Caco-2 (cell line): ENCODE measurements around the gene SLC28A1. TPM values are rescaled to one million over a fixed set of nuclear protein-coding genes. Genes with fewer than 3 reads are reported as not detected.
"Not testable (repeated sequence)": the region's sequence is repeated elsewhere in the genome, so short reads cannot be mapped to it uniquely, and the experiment has no call there.

Experiments used
- BruUV-seq: library from RNA; stranded (reverse); fragments of 400-500 nt; replicated peaks from 2 replicates; lab custom pipeline; 2021; lab: Mats Ljungman, UMichigan
- CTCF ChIA-PET: fragments of 300-600 bp; sonication (Branson Sonifier 250); formaldehyde crosslinking; loops from one replicate; lab custom pipeline; 2022; ENCODE audit warnings: antibody characterized with exemption; lab: Charles Lee
- POLR2A ChIA-PET: fragments of 300-600 bp; sonication (Branson Sonifier 250); formaldehyde crosslinking; loops from one replicate; lab custom pipeline; 2022; ENCODE audit warnings: antibody characterized with exemption; lab: Charles Lee
- DNase-seq, 2 experiments: peaks; one replicate each; pipeline versions ENCODE4 v3.0.0 to v3.0.0-alpha.2; 2020 to 2022
- H3K27me3 ChIP-seq: replicated peaks from 2 replicates; pipeline ENCODE4 v1.6.0; 2011; ENCODE audit warnings: low read length; ENCODE audit not compliant: control insufficient read depth, insufficient read depth
- H3K36me3 ChIP-seq: 2 replicates; pipeline ENCODE4 v1.5.1; 2011; ENCODE audit warnings: low read length; ENCODE audit not compliant: control insufficient read depth, insufficient read depth
- H3K4me1 ChIP-seq: fragments of 250-450 bp; sonication (Bioruptor Pico); 2 replicates; pipeline ENCODE4 v1.5.1; 2020; ENCODE audit warnings: mild to moderate bottlenecking
- H3K4me3 ChIP-seq: 2 replicates; pipeline ENCODE4 v1.5.1; 2011; ENCODE audit warnings: low read depth, mild to moderate bottlenecking, control low read depth, low read length
- H3K9me3 ChIP-seq: fragments of 250-450 bp; sonication (Bioruptor Pico); 2 replicates; pipeline ENCODE4 v1.5.1; 2020; ENCODE audit warnings: mild to moderate bottlenecking, moderate library complexity
- H3K27ac Mint-ChIP-seq: one replicate; pipeline ENCODE4 v1.8.0; 2022; ENCODE audit warnings: mixed read lengths; ENCODE audit not compliant: unreplicated experiment
- H3K27me3 Mint-ChIP-seq: one replicate; pipeline ENCODE4 v1.8.0; 2022; ENCODE audit warnings: mixed read lengths; ENCODE audit not compliant: insufficient read depth, unreplicated experiment
- H3K36me3 Mint-ChIP-seq: one replicate; pipeline ENCODE4 v1.8.0; 2022; ENCODE audit warnings: mild to moderate bottlenecking, mixed read lengths; ENCODE audit not compliant: insufficient read depth, unreplicated experiment
- H3K4me1 Mint-ChIP-seq: one replicate; pipeline ENCODE4 v1.8.0; 2022; ENCODE audit warnings: low read depth, mixed read lengths; ENCODE audit not compliant: unreplicated experiment
- H3K4me3 Mint-ChIP-seq: one replicate; pipeline ENCODE4 v1.8.0; 2022; ENCODE audit warnings: mild to moderate bottlenecking, moderate library complexity, mixed read lengths; ENCODE audit not compliant: unreplicated experiment
- H3K9me3 Mint-ChIP-seq: one replicate; pipeline ENCODE4 v1.8.0; 2022; ENCODE audit warnings: mixed read lengths; ENCODE audit not compliant: unreplicated experiment
- intact Hi-C: fragments of 100-400 bp; cut with micrococcal nuclease; formaldehyde crosslinking; loops from one replicate; pipeline ENCODE4 v1.10.0; 2022; ENCODE audit not compliant: unreplicated experiment
- total RNA-seq: library from RNA; stranded (reverse); gene quantifications from 2 replicates; pipeline ENCODE4 v1.2.3, GENCODE V29; 2022
- TF ChIP-seq, protein P1 (sequence below), 2 experiments: fragments of 200-600 bp in 1 of 2; IDR thresholded peaks; 1 replicate in 1 of 2; 2 replicates in 1 of 2; pipeline versions ENCODE4 v1.5.1 to v1.8.0; 2011 to 2022; ENCODE audit warnings: antibody characterized with exemption in 1 of 2, control low read depth in 1 of 2, inconsistent platforms in 1 of 2, low read depth in 1 of 2, low read length in 1 of 2, mild to moderate bottlenecking in 1 of 2, moderate library complexity in 1 of 2; ENCODE audit not compliant: insufficient read depth in 1 of 2, severe bottlenecking in 1 of 2, unreplicated experiment in 1 of 2

The SLC28A1 gene
- total RNA-seq, 1 experiment from 2014 or later = not detected

DNA sequence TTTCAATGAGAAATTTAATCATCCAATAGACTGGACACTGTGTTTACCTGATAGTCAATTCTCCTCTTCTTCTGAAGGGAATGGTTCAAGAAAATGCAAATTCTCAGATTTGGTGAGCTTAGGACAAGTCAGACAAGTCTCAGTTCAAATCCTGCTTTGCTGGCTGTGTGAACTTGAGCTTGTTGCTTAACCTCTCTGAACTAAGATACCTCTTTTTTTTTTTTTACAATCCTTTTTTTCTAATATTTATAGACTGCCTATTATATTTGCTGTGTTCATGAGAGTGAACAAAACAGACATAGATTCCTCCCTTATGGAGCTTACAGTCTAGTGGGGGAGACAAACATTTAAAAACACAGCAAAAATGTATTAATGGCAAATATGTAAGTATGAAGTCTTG, 8.2 kb upstream of the SLC28A1 start:
- Histone ChIP-seq H3K36me3 (no peaks in the 10 kb centered on the region), H3K4me1 (peaks cover 5% of the 10 kb centered on the region; the same call in 1 of the 2 replicates), H3K27me3 (no peaks in the 10 kb centered on the region), H3K9me3 (no peaks in the 10 kb centered on the region), H3K4me3 (no peak overlapping the region)
- H3K4me1 Mint-ChIP-seq = peaks cover 8% of the 10 kb centered on the region
- BruUV-seq = no TSS peak
- no peak overlapping the region for H3K4me3 Mint-ChIP-seq
- H3K36me3 Mint-ChIP-seq = peaks cover 4% of the 10 kb centered on the region
- no peaks in the 10 kb centered on the region for H3K27me3 Mint-ChIP-seq
- ChIA-PET CTCF (interaction anchor here (0.6 to 0.8 kb wide), 3 partner anchors 9 to 58 kb away, joined by 3 read pairs; no protein-coding TSS in a partner anchor), POLR2A (interaction anchor here (0.7 kb wide), 1 partner anchor 274 kb away, joined by 3 read pairs; no protein-coding TSS in a partner anchor)
- DNase-seq = no peak
- TF ChIP-seq, protein P1, sequence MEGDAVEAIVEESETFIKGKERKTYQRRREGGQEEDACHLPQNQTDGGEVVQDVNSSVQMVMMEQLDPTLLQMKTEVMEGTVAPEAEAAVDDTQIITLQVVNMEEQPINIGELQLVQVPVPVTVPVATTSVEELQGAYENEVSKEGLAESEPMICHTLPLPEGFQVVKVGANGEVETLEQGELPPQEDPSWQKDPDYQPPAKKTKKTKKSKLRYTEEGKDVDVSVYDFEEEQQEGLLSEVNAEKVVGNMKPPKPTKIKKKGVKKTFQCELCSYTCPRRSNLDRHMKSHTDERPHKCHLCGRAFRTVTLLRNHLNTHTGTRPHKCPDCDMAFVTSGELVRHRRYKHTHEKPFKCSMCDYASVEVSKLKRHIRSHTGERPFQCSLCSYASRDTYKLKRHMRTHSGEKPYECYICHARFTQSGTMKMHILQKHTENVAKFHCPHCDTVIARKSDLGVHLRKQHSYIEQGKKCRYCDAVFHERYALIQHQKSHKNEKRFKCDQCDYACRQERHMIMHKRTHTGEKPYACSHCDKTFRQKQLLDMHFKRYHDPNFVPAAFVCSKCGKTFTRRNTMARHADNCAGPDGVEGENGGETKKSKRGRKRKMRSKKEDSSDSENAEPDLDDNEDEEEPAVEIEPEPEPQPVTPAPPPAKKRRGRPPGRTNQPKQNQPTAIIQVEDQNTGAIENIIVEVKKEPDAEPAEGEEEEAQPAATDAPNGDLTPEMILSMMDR (IDR thresholded peaks at IDR 0.05; ENCODE audit: insufficient read depth in 1 of 2, low read depth in 1 of 2, low read length in 1 of 2, severe bottlenecking in 1 of 2, unreplicated experiment in 1 of 2) = no peak
- no peak overlapping the region for H3K27ac Mint-ChIP-seq
- no peaks in the 10 kb centered on the region for H3K9me3 Mint-ChIP-seq
- intact Hi-C loops = no loop called here

- CTCF ChIA-PET = interaction anchor here (1.0 to 1.1 kb wide), 3 partner anchors 14 to 50 kb away, joined by 3 to 10 read pairs (median 4); no protein-coding TSS in a partner anchor
Observed at GRCh38 chr15:84877701-84878100, 6.8 kb upstream of the SLC28A1 start.

DNA sequence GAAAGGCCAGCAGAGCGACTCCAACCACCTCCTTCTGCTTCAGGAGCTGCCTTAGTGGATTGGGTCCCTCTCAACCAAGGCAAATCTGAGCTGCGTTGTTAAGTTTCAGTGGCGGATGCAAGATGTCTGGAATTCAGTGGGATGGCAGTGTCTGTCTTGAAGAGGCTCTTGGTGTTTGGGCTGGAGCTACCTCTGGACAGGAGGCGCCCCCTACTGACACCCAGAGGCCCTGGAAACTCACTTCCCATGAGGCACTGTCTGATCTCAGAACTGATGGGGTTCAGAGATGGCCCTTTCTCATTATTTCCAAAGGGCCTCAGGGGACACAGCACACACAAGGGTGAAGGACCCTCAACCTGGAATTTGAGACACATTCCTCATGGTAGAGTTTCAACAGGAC, 6.0 kb upstream of the SLC28A1 start:
- no peaks in the 10 kb centered on the region for H3K36me3 ChIP-seq
- no peak overlapping the region for H3K4me3 ChIP-seq
- no TSS peak for BruUV-seq
- POLR2A ChIA-PET = no interaction called here
- CTCF ChIA-PET = interaction anchor here (0.6 to 1.1 kb wide), 9 partner anchors 8 to 217 kb away, joined by 3 to 10 read pairs (median 4); no protein-coding TSS in a partner anchor
- Mint-ChIP-seq H3K9me3 (no peaks in the 10 kb centered on the region), H3K4me3 (no peak overlapping the region), H3K27me3 (no peaks in the 10 kb centered on the region), H3K36me3 (peaks cover 4% of the 10 kb centered on the region), H3K27ac (no peak overlapping the region), H3K4me1 (peaks cover 11% of the 10 kb centered on the region)
- intact Hi-C loops = no loop called here
- peak; percentile 51 to 58 for DNase-seq
- peaks cover 8% of the 10 kb centered on the region for H3K4me1 ChIP-seq
- H3K9me3 ChIP-seq = no peaks in the 10 kb centered on the region
- H3K27me3 ChIP-seq = no peaks in the 10 kb centered on the region
- TF ChIP-seq, protein P1 (IDR thresholded peaks at IDR 0.05; ENCODE audit: insufficient read depth in 1 of 2, low read depth in 1 of 2, low read length in 1 of 2, severe bottlenecking in 1 of 2, unreplicated experiment in 1 of 2) = peak in 1 of 2 experiments; percentile 33

More at GRCh38 chr15:84877701-84878100, 6.8 kb upstream of the SLC28A1 start:
- H3K27me3 Mint-ChIP-seq, intact Hi-C loops, H3K4me3 ChIP-seq, H3K27me3 ChIP-seq, H3K4me1 Mint-ChIP-seq, BruUV-seq, H3K36me3 Mint-ChIP-seq, DNase-seq, H3K9me3 Mint-ChIP-seq, H3K27ac Mint-ChIP-seq, H3K36me3 ChIP-seq, POLR2A ChIA-PET, H3K4me3 Mint-ChIP-seq, H3K4me1 ChIP-seq, H3K9me3 ChIP-seq: not testable (repeated sequence)
